ENCODE data around the gene CNTN1. TPM values are rescaled to one million over a fixed set of nuclear protein-coding genes. Genes with fewer than 3 reads are reported as not detected.

The CNTN1 gene
- total and polyA plus RNA-seq, 8 donors: 2.7 to 63.5 (median 45.8) TPM

DNA sequence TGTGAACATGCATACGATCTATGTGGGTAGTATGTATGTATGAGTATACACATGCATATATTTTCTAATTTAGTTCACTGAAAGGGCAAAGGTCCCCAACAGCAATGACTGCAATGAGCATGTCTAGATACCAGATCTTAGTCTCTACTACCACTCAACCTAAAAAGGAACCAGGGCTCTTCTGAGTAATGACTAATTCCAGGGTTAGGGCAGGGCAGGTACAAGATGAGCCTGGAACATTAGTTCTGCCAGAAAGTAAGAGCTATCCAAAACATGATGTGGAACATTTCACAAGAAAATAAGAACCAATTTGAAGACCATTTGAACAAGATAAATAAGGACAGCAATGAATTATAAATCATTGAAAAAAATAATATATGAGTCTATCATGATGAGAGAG is 404.6 kb downstream of the CNTN1 start:
- TF ChIP-seq, protein P1, sequence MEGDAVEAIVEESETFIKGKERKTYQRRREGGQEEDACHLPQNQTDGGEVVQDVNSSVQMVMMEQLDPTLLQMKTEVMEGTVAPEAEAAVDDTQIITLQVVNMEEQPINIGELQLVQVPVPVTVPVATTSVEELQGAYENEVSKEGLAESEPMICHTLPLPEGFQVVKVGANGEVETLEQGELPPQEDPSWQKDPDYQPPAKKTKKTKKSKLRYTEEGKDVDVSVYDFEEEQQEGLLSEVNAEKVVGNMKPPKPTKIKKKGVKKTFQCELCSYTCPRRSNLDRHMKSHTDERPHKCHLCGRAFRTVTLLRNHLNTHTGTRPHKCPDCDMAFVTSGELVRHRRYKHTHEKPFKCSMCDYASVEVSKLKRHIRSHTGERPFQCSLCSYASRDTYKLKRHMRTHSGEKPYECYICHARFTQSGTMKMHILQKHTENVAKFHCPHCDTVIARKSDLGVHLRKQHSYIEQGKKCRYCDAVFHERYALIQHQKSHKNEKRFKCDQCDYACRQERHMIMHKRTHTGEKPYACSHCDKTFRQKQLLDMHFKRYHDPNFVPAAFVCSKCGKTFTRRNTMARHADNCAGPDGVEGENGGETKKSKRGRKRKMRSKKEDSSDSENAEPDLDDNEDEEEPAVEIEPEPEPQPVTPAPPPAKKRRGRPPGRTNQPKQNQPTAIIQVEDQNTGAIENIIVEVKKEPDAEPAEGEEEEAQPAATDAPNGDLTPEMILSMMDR (IDR thresholded peaks at IDR 0.05): no peak
- Histone ChIP-seq H3K27ac (no peak overlapping the region), H3K4me1 (no peaks in the 10 kb centered on the region), H3K36me3 (no peaks in the 10 kb centered on the region), H3K9me3 (no peaks in the 10 kb centered on the region), H3K4me3 (no peak overlapping the region), H3K27me3 (no peaks in the 10 kb centered on the region)
- DNase-seq (no peak), ATAC-seq (no peak)
- intact Hi-C loops (cut with DNase I): no loop called here

DNA sequence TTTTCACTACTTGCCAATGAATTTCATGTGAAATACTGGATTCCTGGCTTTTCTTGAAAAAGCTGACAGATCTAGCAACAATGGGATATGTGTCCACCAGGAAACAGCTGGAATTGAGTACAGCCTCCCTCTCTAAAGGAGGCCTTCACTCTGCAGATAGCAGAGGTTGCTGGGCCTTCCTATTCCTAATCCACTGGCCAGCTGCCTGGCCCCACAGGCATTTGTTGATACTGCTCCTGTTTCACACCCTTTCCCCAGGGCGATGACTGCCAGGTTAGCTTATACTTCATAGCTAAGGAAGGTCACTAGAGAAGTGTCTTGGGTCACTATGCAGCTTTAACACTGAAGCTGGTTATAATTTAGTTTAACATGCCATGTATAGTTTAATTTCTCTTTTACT is 408.3 kb downstream of the CNTN1 start:
- TF ChIP-seq, protein P1 (IDR thresholded peaks at IDR 0.05): no peak
- no peaks in the 10 kb centered on the region for H3K36me3 ChIP-seq
- ATAC-seq (no peak), DNase-seq (no peak)
- no peak overlapping the region for H3K4me3 ChIP-seq
- intact Hi-C loops (cut with DNase I): no loop called here
- H3K27ac ChIP-seq: no peak overlapping the region
- H3K4me1 ChIP-seq: no peaks in the 10 kb centered on the region
- no peaks in the 10 kb centered on the region for H3K9me3 ChIP-seq
- no peaks in the 10 kb centered on the region for H3K27me3 ChIP-seq

DNA sequence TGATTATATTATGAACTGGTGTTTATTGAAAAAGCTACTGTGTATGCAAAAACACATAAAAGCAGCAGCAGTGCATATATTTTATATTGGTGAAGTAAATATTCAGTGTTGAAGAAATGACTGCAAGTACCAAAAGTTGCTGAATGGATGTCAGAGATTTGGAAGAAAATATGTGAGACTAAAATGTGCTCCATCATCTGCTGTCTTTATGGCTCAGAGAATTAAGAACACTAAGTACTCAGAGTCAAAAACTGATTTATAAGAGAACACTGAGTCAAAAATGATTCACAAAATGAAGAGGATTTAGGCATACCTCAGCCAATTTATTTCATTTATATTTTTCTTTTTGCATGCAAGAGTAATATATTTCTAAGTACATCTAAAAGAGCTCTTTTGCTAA is 409.6 kb downstream of the CNTN1 start:
- H3K9me3 ChIP-seq: no peaks in the 10 kb centered on the region
- no peaks in the 10 kb centered on the region for H3K27me3 ChIP-seq
- H3K27ac ChIP-seq: no peak overlapping the region
- DNase-seq (no peak), ATAC-seq (no peak)
- H3K4me3 ChIP-seq: no peak overlapping the region
- H3K4me1 ChIP-seq: no peaks in the 10 kb centered on the region
- TF ChIP-seq, protein P1 (IDR thresholded peaks at IDR 0.05): no peak
- H3K36me3 ChIP-seq: no peaks in the 10 kb centered on the region
- intact Hi-C loops (cut with DNase I): no loop called here

DNA sequence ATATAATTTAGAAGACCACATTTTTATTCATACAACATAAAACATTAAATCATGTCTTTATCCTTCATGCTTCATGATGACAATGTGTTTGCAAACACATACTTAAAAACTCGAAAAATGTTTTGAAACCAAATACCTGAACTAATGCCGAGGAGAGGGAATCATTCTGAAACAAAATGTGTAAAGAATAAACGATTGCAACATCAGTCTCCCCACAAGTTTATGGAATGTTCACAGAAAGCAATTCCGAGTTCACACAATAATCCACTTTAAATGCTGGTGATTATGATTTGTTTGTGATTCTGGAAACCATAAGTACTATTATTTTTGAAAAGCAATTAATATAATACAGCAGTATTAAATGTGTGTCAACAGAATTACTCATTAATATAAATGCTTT is 411.4 kb downstream of the CNTN1 start:
- H3K27ac ChIP-seq: no peak overlapping the region
- TF ChIP-seq, protein P1 (IDR thresholded peaks at IDR 0.05): no peak
- intact Hi-C loops (cut with DNase I): no loop called here
- no peaks in the 10 kb centered on the region for H3K9me3 ChIP-seq
- no peak overlapping the region for H3K4me3 ChIP-seq
- no peaks in the 10 kb centered on the region for H3K4me1 ChIP-seq
- DNase-seq (no peak), ATAC-seq (no peak)
- H3K36me3 ChIP-seq: no peaks in the 10 kb centered on the region
- H3K27me3 ChIP-seq: no peaks in the 10 kb centered on the region

DNA sequence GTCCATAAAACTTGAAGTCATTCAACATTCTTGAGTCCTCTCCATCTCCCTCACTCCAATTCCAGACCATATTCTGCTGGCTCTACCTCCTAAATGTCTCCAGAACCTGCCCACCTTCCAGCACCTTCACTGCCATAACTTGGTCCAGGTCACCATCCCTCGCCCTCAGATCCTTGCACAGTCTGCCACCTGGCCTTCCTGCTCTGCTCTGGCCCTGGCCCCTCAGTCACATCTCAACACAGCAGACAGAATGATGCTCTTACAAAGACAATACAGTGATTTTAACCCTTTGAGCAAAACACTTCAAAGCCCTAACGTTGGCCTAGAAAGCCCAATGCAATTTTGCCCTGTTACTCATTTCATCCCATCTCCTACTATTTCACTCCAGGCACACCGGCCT is 414.1 kb downstream of the CNTN1 start:
- no peaks in the 10 kb centered on the region for H3K4me1 ChIP-seq
- H3K36me3 ChIP-seq: no peaks in the 10 kb centered on the region
- H3K27ac ChIP-seq: no peak overlapping the region
- no peaks in the 10 kb centered on the region for H3K27me3 ChIP-seq
- intact Hi-C loops (cut with DNase I): no loop called here
- TF ChIP-seq, protein P1 (IDR thresholded peaks at IDR 0.05): no peak
- H3K9me3 ChIP-seq: no peaks in the 10 kb centered on the region
- DNase-seq: no peak
- H3K4me3 ChIP-seq: no peak overlapping the region
- no peak for ATAC-seq
